ENCODE measurements around the gene KRTAP10-10. TPM values are rescaled to one million over a fixed set of nuclear protein-coding genes. Genes with fewer than 3 reads are reported as not detected.
"Not testable (repeated sequence)": the region's sequence is repeated elsewhere in the genome, so short reads cannot be mapped to it uniquely, and the experiment has no call there.

The KRTAP10-10 gene
- total RNA-seq (2014; rRNA removed; shearing (Covaris generic); ENCODE audit: low replicate concordance): not detected in 2 replicates

GRCh38 chr21:44637018-44637850 is at the start of gene KRTAP10-10:
Gene KRTAP10-10, plus strand, starts transcription at chr21:44637356. Its CDS starts 62 bp downstream, at chr21:44637418.
- Histone ChIP-seq H3K36me3 (ENCODE audit: insufficient read depth, low read length) (no peaks in the 10 kb centered on the region), H3K4me3 (ENCODE audit: low read length) (no peak within 1 kb of the TSS), H3K9ac (ENCODE audit: low read length) (no peak within 1 kb of the TSS), H3K4me2 (ENCODE audit: low read depth, low read length, poor library complexity, severe bottlenecking) (no peak within 1 kb of the TSS), H3K27ac (ENCODE audit: low read length) (no peak within 1 kb of the TSS), H4K20me1 (ENCODE audit: insufficient read depth, low read depth, low read length) (no peaks in the 10 kb centered on the region), H3K79me2 (ENCODE audit: low read length) (no peaks in the 10 kb centered on the region), H3K4me1 (ENCODE audit: low read length) (no peaks in the 10 kb centered on the region), H2AFZ (ENCODE audit: low read length) (no peak within 1 kb of the TSS), H3K9me3 (ENCODE audit: low read length) (no peaks in the 10 kb centered on the region), H3K27me3 (ENCODE audit: low read length) (no peaks in the 10 kb centered on the region), H3K9me2 (replicated peaks; ENCODE audit: insufficient read depth, low read length) (no peaks in the 10 kb centered on the region)
- DNase-seq: no peak

GRCh38 chr21:44589094-44589493 is 48.1 kb upstream of the KRTAP10-10 start:
- no peak for DNase-seq
- Histone ChIP-seq H3K27ac (ENCODE audit: low read length) (no peak overlapping the region), H3K36me3 (ENCODE audit: insufficient read depth, low read length) (no peaks in the 10 kb centered on the region), H3K9ac (ENCODE audit: low read length) (no peak overlapping the region), H3K27me3 (ENCODE audit: low read length) (no peaks in the 10 kb centered on the region), H3K79me2 (ENCODE audit: low read length) (no peaks in the 10 kb centered on the region), H3K4me1 (ENCODE audit: low read length) (no peaks in the 10 kb centered on the region), H2AFZ (ENCODE audit: low read length) (no peak overlapping the region), H3K9me3 (ENCODE audit: low read length) (no peaks in the 10 kb centered on the region), H3K4me2 (ENCODE audit: low read depth, low read length, poor library complexity, severe bottlenecking) (no peak overlapping the region), H3K9me2 (replicated peaks; ENCODE audit: insufficient read depth, low read length) (no peaks in the 10 kb centered on the region), H3K4me3 (ENCODE audit: low read length) (no peak overlapping the region), H4K20me1 (ENCODE audit: insufficient read depth, low read depth, low read length) (no peaks in the 10 kb centered on the region)

- H3K9me3 ChIP-seq (ENCODE audit: low read length): no peaks in the 10 kb centered on the region
- H3K9ac ChIP-seq (ENCODE audit: low read length): no peak overlapping the region
- no peaks in the 10 kb centered on the region for H4K20me1 ChIP-seq (ENCODE audit: insufficient read depth, low read depth, low read length)
- no peak overlapping the region for H3K4me2 ChIP-seq (ENCODE audit: low read depth, low read length, poor library complexity, severe bottlenecking)
- DNase-seq: no peak
- no peaks in the 10 kb centered on the region for H3K4me1 ChIP-seq (ENCODE audit: low read length)
- H2AFZ ChIP-seq (ENCODE audit: low read length): no peak overlapping the region
- H3K36me3 ChIP-seq (ENCODE audit: insufficient read depth, low read length): no peaks in the 10 kb centered on the region
- no peak overlapping the region for H3K27ac ChIP-seq (ENCODE audit: low read length)
- H3K4me3 ChIP-seq (ENCODE audit: low read length): no peak overlapping the region
- no peaks in the 10 kb centered on the region for H3K79me2 ChIP-seq (ENCODE audit: low read length)
- H3K9me2 ChIP-seq (replicated peaks; ENCODE audit: insufficient read depth, low read length): no peaks in the 10 kb centered on the region
- no peaks in the 10 kb centered on the region for H3K27me3 ChIP-seq (ENCODE audit: low read length)
These were observed 47.4 kb upstream of the KRTAP10-10 start for GRCh38 chr21:44589586-44590305.

GRCh38 chr21:44590311-44590721 is 46.8 kb upstream of the KRTAP10-10 start:
- no peak overlapping the region for H2AFZ ChIP-seq (ENCODE audit: low read length)
- H3K36me3 ChIP-seq (ENCODE audit: insufficient read depth, low read length): no peaks in the 10 kb centered on the region

GRCh38 chr21:44590897-44591800 is 46.0 kb upstream of the KRTAP10-10 start:
- H3K4me2 ChIP-seq (ENCODE audit: low read depth, low read length, poor library complexity, severe bottlenecking); DNase-seq; H3K9me2 ChIP-seq (replicated peaks; ENCODE audit: insufficient read depth, low read length); H2AFZ ChIP-seq (ENCODE audit: low read length); H3K27me3 ChIP-seq (ENCODE audit: low read length); H3K36me3 ChIP-seq (ENCODE audit: insufficient read depth, low read length); H3K9ac ChIP-seq (ENCODE audit: low read length); H3K4me1 ChIP-seq (ENCODE audit: low read length); H3K79me2 ChIP-seq (ENCODE audit: low read length); H3K27ac ChIP-seq (ENCODE audit: low read length); H3K4me3 ChIP-seq (ENCODE audit: low read length); H3K9me3 ChIP-seq (ENCODE audit: low read length); H4K20me1 ChIP-seq (ENCODE audit: insufficient read depth, low read depth, low read length): not testable (repeated sequence)

More at GRCh38 chr21:44590311-44590721, 46.8 kb upstream of the KRTAP10-10 start:
- no peak overlapping the region for H3K4me3 ChIP-seq (ENCODE audit: low read length)
- no peaks in the 10 kb centered on the region for H3K79me2 ChIP-seq (ENCODE audit: low read length)
- no peaks in the 10 kb centered on the region for H3K27me3 ChIP-seq (ENCODE audit: low read length)
- H4K20me1 ChIP-seq (ENCODE audit: insufficient read depth, low read depth, low read length): no peaks in the 10 kb centered on the region
- no peak overlapping the region for H3K4me2 ChIP-seq (ENCODE audit: low read depth, low read length, poor library complexity, severe bottlenecking)
- H3K9me2 ChIP-seq (replicated peaks; ENCODE audit: insufficient read depth, low read length): no peaks in the 10 kb centered on the region
- H3K9me3 ChIP-seq (ENCODE audit: low read length): no peaks in the 10 kb centered on the region
- H3K9ac ChIP-seq (ENCODE audit: low read length): no peak overlapping the region
- H3K4me1 ChIP-seq (ENCODE audit: low read length): no peaks in the 10 kb centered on the region
- H3K27ac ChIP-seq (ENCODE audit: low read length): no peak overlapping the region
- DNase-seq: no peak

GRCh38 chr21:44591801-44592130 is 45.4 kb upstream of the KRTAP10-10 start:
- not testable (repeated sequence) for H3K27ac ChIP-seq (ENCODE audit: low read length); H3K9me2 ChIP-seq (replicated peaks; ENCODE audit: insufficient read depth, low read length); H2AFZ ChIP-seq (ENCODE audit: low read length); H3K9ac ChIP-seq (ENCODE audit: low read length); H3K79me2 ChIP-seq (ENCODE audit: low read length); H3K27me3 ChIP-seq (ENCODE audit: low read length); H3K4me3 ChIP-seq (ENCODE audit: low read length); H3K9me3 ChIP-seq (ENCODE audit: low read length); H4K20me1 ChIP-seq (ENCODE audit: insufficient read depth, low read depth, low read length); H3K4me2 ChIP-seq (ENCODE audit: low read depth, low read length, poor library complexity, severe bottlenecking); H3K36me3 ChIP-seq (ENCODE audit: insufficient read depth, low read length); H3K4me1 ChIP-seq (ENCODE audit: low read length); DNase-seq

- Histone ChIP-seq H3K36me3 (ENCODE audit: insufficient read depth, low read length) (no peaks in the 10 kb centered on the region), H4K20me1 (ENCODE audit: insufficient read depth, low read depth, low read length) (no peaks in the 10 kb centered on the region), H3K79me2 (ENCODE audit: low read length) (no peaks in the 10 kb centered on the region), H3K4me3 (ENCODE audit: low read length) (no peak within 1 kb of the TSS), H3K27me3 (ENCODE audit: low read length) (no peaks in the 10 kb centered on the region), H3K9me3 (ENCODE audit: low read length) (no peaks in the 10 kb centered on the region), H3K4me2 (ENCODE audit: low read depth, low read length, poor library complexity, severe bottlenecking) (no peak within 1 kb of the TSS), H3K27ac (ENCODE audit: low read length) (no peak within 1 kb of the TSS), H2AFZ (ENCODE audit: low read length) (no peak within 1 kb of the TSS), H3K4me1 (ENCODE audit: low read length) (no peaks in the 10 kb centered on the region), H3K9me2 (replicated peaks; ENCODE audit: insufficient read depth, low read length) (no peaks in the 10 kb centered on the region), H3K9ac (ENCODE audit: low read length) (no peak within 1 kb of the TSS)
- no peak for DNase-seq
These were observed 44.5 kb upstream of the KRTAP10-10 start, which contains the start of gene KRTAP10-6 for GRCh38 chr21:44592446-44593311. Gene KRTAP10-6, minus strand, starts transcription at chr21:44592505. Its CDS starts 21 bp downstream, at chr21:44592484.

Measured in Karpas-422 (cell line).